ENCODE measurements around the gene RBM22.

Gene RBM22

DNA sequence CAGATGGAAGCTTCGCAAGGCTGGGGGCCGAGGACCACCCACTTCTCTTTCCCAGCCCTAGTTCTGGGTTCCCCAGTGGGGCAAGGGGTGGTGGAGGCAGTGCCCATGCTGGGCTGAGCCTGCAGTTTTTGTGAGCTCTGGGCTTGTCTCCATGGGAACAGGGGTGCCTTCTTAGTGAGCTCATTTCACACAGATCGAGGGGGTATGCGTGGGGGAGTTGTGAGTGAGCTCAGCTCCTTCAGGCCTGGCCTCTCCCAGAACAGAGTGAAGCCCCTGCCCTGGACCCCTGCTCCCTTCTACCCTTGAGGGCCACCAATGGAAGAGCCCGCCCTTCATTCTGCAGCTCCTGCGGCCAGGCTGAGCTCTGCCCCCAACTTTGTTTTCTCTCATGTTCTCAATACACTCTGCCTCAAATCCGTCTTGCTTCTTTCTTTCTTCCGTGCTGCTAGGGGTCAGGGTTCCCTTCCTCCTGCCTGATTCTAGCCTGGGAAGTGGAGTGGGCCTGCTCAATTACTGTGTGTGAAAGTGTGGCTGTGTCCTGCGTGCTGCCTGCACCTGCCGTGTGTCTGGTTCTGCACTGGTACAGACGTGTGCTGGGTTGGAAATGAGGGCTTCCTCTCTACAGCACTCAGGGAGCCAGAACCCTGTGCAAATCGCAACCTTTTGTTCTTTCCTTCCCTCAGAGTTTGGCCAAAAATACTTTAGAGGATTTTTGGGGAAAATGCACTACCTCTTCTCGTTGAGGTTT, 48.8 kb downstream of the RBM22 start:
- no peak for DNase-seq (ENCODE audit: low read depth in 2 of 2)

GRCh38 chr5:150651382-150651781, 49.5 kb downstream of the RBM22 start:
- no peak for DNase-seq (ENCODE audit: low read depth in 2 of 2)

GRCh38 chr5:150650021-150651006, 50.5 kb downstream of the RBM22 start:
- no peak for DNase-seq (ENCODE audit: low read depth in 2 of 2)

- DNase-seq (ENCODE audit: low read depth in 2 of 2) = no peak
Observed at GRCh38 chr5:150649108-150650020, 51.5 kb downstream of the RBM22 start.

DNA sequence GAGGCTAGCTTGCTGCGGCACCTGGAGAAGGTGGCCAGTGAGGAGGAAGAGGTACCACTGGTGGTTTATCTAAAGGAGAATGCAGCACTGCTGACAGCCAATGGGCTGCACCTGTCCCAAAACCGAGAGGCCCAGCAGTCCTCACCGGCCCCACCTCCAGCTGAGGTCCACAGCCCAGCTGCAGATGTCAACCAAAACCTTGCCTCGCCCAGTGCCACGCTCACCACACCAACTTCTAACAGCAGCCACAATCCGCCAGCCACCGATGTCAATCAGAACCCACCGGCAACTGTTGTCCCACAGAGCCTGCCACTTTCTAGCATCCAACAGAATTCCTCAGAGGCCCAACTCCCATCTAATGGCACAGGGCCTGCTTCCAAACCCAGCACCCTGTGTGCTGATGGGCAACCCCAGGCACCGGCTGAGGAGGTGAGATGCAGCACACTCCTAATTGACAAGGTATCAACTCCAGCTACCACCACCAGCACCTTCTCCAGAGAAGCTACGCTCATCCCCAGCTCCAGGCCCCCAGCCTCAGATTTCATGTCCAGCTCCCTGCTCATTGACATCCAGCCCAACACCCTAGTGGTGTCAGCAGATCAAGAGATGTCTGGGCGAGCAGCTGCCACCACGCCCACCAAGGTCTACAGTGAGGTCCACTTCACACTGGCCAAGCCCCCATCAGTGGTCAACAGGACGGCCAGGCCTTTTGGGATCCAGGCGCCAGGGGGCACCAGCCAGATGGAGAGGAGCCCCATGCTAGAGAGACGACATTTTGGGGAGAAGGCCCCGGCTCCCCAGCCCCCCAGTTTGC, 52.4 kb downstream of the RBM22 start:
- no peak for DNase-seq (ENCODE audit: low read depth in 2 of 2)

- DNase-seq (ENCODE audit: low read depth in 2 of 2) = no peak
Observed at GRCh38 chr5:150647275-150648251, 53.3 kb downstream of the RBM22 start.

DNA sequence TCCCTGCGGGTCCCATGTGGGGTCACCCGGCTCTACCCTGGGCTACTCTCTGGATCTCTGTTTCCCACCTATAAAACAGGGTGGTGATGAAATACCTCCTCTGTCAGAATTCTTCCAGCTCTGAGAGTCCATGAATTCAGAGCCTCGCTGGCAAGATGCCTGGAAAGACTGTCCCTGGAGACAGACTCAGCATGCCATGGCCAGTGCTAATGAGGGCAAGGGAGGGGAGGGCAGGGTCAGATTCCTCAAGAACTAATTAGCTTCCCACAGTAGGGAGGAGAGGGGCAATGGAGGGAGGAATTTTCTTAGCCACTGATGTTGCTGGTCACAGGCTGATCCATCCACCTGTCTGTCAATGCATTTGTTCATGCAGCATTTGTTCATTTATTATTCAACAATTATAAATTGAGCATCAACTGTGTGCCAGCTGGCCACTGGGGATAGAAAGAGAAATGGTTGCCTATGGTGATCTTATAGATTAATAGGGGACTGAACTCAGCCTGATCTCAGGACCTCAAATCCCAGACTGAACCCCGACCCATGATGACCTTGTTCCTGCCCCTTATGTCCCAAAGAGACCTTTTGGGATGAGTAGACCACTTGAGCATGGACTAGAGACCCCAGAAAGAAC, 55.7 kb downstream of the RBM22 start:
- DNase-seq (ENCODE audit: low read depth in 2 of 2) = no peak

- DNase-seq (ENCODE audit: low read depth in 2 of 2) = no peak
Observed at GRCh38 chr5:150644514-150644913, 56.3 kb downstream of the RBM22 start.

DNA sequence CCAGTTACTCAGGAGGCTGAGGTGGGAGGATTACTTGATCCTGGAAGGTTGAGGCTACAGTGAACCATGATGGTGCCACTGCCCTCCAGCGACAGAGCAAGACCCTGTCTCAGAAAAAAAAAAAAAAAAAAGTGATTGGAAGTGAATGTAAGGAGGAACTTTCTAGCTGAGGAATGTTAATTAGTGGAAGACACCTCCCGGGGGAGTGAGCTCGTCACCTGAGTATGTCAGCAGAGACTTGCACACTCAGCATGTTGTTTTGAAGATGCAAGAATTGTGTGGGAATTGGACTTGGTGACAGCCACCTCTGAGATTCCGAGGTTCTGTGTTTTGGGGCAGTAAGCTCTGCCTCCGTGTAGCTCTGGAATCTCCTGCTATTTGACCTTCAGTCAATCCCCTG, 56.8 kb downstream of the RBM22 start:
- no peak for DNase-seq (ENCODE audit: low read depth in 2 of 2)

DNA sequence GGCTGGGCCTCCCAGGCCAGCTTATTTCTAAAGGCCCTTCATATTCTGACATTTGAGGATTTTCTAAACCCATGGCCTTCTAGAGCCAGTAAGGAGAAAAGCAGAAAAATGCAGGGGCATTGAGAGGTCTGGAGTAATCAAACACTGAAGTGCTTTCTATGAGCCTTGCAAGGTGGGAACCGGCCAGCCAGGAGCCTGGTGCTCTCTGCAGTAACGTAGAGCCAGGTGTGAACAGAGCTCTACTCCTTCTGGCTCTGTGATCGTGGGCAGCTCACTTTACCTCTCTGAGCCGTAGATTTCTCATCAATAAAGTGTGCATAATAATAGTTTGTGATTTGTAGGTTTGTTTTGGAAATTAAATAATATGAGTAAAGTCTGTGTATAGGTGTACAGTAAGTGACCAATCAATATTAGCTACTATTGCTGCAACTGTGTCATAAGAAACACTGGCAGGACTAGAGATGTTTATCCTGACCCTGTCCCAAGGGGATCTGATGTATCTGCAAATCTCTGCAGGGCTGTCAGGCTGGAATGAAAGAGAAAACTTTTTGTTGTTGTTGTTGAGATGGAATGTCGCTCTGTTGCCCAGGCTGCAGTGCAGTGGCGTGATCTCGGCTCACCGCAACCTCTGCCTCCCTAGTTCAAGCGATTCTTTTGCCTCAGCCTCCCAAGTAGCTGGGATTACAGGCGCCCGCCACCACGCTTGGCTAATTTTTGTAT, 57.7 kb downstream of the RBM22 start:
- no peak for DNase-seq (ENCODE audit: low read depth in 2 of 2)

DNA sequence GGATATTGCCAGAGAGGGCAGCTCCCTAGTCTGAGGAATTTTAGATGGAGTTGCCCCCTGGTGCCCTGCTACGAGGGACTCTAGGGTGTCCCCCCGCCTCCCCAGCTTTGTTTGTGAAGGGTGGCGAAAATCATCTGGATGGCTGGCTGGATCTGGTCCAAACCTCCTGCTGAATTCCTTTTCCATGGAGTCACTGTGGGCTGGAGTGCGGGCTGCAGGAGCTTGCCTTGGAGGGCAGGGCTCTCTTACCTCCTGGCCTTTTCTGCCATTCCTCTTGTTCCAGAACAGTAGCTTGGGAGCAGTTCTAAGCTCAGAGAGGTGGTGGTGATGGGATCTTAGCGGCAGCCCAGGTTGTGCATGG, 58.3 kb downstream of the RBM22 start:
- DNase-seq (ENCODE audit: low read depth in 2 of 2) = peak in 1 of 2 experiments; percentile 66

DNA sequence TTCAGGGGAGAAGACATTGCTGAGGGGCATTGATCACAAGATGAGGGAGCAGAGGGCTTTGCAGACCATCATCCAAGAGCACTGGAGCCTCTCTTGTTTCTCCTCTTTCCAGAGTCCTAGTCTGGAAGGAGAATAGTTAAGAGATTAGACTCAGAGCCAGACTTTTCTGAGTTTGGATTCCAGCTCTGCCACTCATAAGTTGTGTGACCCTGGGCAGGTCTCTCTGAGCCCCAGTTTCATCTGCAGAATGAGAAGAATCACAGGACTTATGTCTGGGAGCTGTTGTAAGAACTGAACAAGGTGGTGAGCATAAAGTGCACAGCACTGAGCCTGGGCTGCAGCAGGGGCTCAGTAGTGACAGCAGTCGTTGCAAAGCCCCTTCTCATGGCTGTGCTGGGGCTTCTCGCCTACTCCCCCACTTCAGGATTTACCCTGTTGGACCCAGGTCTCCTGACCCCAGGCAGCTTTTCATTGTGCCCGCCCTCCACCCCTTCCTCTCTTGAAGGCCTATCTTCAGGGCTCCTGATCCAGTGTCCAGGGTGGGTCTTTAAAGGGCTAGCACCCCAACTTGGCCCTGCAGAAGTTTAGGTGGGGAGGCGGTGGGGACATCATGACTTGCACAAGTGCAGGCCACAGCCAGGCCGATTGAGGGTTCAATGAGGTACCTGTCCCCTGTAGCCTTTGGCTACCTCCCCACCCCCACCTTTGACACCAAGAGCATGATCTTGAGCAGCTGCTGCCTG, 58.9 kb downstream of the RBM22 start:
- DNase-seq (ENCODE audit: low read depth in 2 of 2) = no peak

- DNase-seq (ENCODE audit: low read depth in 2 of 2) = no peak
Observed at GRCh38 chr5:150641006-150641570, 59.8 kb downstream of the RBM22 start.
